C4-2B (cell line): ENCODE data around the gene REV3L.

ENCODE experiments used
- ZFX ChIP-seq: fragments of 450-650 bp; IDR thresholded peaks from 2 replicates; pipeline ENCODE4 v1.6.1; 2017
- TF ChIP-seq, protein P1 (sequence below): fragments of 450-650 bp; conservative IDR thresholded peaks from 2 replicates; pipeline ENCODE4 v1.5.1; 2017; ENCODE audit warnings: mild to moderate bottlenecking

DNA sequence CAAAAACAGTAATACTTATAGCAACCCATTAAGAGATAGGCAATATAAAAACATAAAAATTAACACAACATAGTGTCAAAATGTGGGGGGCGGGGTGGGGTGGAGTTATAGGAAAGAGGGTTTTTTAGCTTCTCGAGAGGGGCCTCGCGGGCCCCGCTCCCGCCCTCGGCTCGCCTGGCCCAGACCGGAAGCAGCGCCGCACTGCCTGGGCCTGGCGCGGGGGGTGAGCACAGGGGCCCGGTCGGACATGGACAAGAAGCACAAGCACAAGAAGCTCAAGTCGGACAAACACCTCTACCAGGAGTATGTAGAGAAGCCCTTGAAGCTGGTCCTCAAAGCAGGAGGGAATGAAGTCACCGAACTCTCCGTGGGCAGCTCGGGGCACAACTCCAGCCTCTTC lies 53.4 kb downstream of the REV3L start:
- TF ChIP-seq, protein P1, sequence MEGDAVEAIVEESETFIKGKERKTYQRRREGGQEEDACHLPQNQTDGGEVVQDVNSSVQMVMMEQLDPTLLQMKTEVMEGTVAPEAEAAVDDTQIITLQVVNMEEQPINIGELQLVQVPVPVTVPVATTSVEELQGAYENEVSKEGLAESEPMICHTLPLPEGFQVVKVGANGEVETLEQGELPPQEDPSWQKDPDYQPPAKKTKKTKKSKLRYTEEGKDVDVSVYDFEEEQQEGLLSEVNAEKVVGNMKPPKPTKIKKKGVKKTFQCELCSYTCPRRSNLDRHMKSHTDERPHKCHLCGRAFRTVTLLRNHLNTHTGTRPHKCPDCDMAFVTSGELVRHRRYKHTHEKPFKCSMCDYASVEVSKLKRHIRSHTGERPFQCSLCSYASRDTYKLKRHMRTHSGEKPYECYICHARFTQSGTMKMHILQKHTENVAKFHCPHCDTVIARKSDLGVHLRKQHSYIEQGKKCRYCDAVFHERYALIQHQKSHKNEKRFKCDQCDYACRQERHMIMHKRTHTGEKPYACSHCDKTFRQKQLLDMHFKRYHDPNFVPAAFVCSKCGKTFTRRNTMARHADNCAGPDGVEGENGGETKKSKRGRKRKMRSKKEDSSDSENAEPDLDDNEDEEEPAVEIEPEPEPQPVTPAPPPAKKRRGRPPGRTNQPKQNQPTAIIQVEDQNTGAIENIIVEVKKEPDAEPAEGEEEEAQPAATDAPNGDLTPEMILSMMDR: no peak
- TF ChIP-seq ZFX: no peak
